A673 (cell line): ENCODE data around the gene HRK. TPM values are rescaled to one million over a fixed set of nuclear protein-coding genes. Genes with fewer than 3 reads are reported as not detected.

Experiments
- BruUV-seq: library from RNA; stranded (reverse); fragments of 400-500 nt; replicated peaks from 2 replicates; lab custom pipeline; 2021; lab: Mats Ljungman, UMichigan
- CTCF ChIA-PET: fragments of 300-600 bp; sonication (Branson Sonifier 250); formaldehyde crosslinking; loops from one replicate; lab custom pipeline; 2022; ENCODE audit warnings: antibody characterized with exemption; lab: Charles Lee
- POLR2A ChIA-PET: fragments of 300-600 bp; sonication (Branson Sonifier 250); formaldehyde crosslinking; loops from one replicate; lab custom pipeline; 2022; ENCODE audit warnings: antibody characterized with exemption; ENCODE audit not compliant: low non-redundant PET; lab: Charles Lee
- DNase-seq: peaks from one replicate; pipeline ENCODE4 v3.0.0-alpha.2; 2015; ENCODE audit warnings: low spot score
- H3K27ac ChIP-seq: fragments of 200-600 bp; sonication (generic); 2 replicates; pipeline ENCODE4 v1.5.1; 2016; ENCODE audit warnings: mixed run types, low read depth, mild to moderate bottlenecking, mixed read lengths, antibody characterized with exemption, low read length; ENCODE audit not compliant: poor library complexity, severe bottlenecking
- H3K27me3 ChIP-seq: fragments of 200-600 bp; sonication (generic); replicated peaks from 2 replicates; pipeline ENCODE4 v1.6.1; 2017; ENCODE audit warnings: mixed run types, low read depth, mild to moderate bottlenecking, mixed read lengths, antibody characterized with exemption, low read length; ENCODE audit not compliant: insufficient read depth, poor library complexity
- H3K36me3 ChIP-seq: fragments of 200-600 bp; sonication (generic); 2 replicates; pipeline ENCODE4 v1.6.1; 2016; ENCODE audit warnings: mixed run types, mild to moderate bottlenecking, mixed read lengths, antibody characterized with exemption, low read length; ENCODE audit not compliant: insufficient read depth, poor library complexity, severe bottlenecking
- H3K4me1 ChIP-seq: fragments of 200-600 bp; sonication (generic); 2 replicates; pipeline ENCODE4 v1.6.1; 2017; ENCODE audit warnings: mixed run types, mild to moderate bottlenecking, mixed read lengths, antibody characterized with exemption, low read length; ENCODE audit not compliant: insufficient read depth, poor library complexity, severe bottlenecking
- H3K4me3 ChIP-seq: fragments of 200-600 bp; sonication (generic); 2 replicates; pipeline ENCODE4 v1.5.1; 2016; ENCODE audit warnings: low read depth, mixed run types, mild to moderate bottlenecking, mixed read lengths, low read length; ENCODE audit not compliant: poor library complexity, severe bottlenecking
- H3K9me3 ChIP-seq: fragments of 200-600 bp; sonication (generic); 2 replicates; pipeline ENCODE4 v1.6.1; 2016; ENCODE audit warnings: mixed run types, low read depth, mild to moderate bottlenecking, mixed read lengths, antibody characterized with exemption, low read length; ENCODE audit not compliant: poor library complexity, severe bottlenecking
- CTCF ChIP-seq: fragments of 300-800, 200-600 bp; sonication (generic); conservative IDR thresholded peaks from 2 replicates; pipeline ENCODE4 v1.5.1; 2017; ENCODE audit warnings: low read depth, mild to moderate bottlenecking, antibody characterized with exemption, low read length, moderate library complexity, mixed read lengths
- EZH2 ChIP-seq: fragments of 200-600 bp; sonication (generic); IDR thresholded peaks from 2 replicates; pipeline ENCODE4 v1.6.1; 2017; ENCODE audit warnings: borderline replicate concordance, low read depth, mild to moderate bottlenecking, mixed read lengths, antibody characterized with exemption, low read length; ENCODE audit not compliant: poor library complexity, severe bottlenecking
- intact Hi-C: fragments of 100-400 bp; cut with micrococcal nuclease; formaldehyde crosslinking; loops from one replicate; pipeline ENCODE4 v1.10.0; 2022; ENCODE audit not compliant: unreplicated experiment
- total RNA-seq: library from RNA; stranded (reverse); gene quantifications from 2 replicates; pipeline ENCODE4 v1.2.3, GENCODE V29; 2021

The HRK gene
- total RNA-seq, 1 experiment from 2014 or later, result 0.37 TPM

- POLR2A ChIA-PET, result no interaction called here
- no peaks in the 10 kb centered on the region for H3K9me3 ChIP-seq
- CTCF ChIA-PET, result no interaction called here
- H3K36me3 ChIP-seq, result no peaks in the 10 kb centered on the region
- TF ChIP-seq CTCF (no peak), EZH2 (no peak)
- no peaks in the 10 kb centered on the region for H3K4me1 ChIP-seq
- no peak for DNase-seq
- H3K27me3 ChIP-seq, result peaks cover 10% of the 10 kb centered on the region
- H3K27ac ChIP-seq, result no peak overlapping the region
- no TSS peak for BruUV-seq
- intact Hi-C loops, result no loop called here
- no peak overlapping the region for H3K4me3 ChIP-seq
Measured at GRCh38 chr12:116901612-116902011, 20.4 kb upstream of the HRK start.

- H3K27ac ChIP-seq, result no peak overlapping the region
- BruUV-seq, result no TSS peak
Measured at GRCh38 chr12:116898669-116899068, 17.4 kb upstream of the HRK start.

GRCh38 chr12:116897476-116897875 lies 16.2 kb upstream of the HRK start:
- Histone ChIP-seq H3K4me3 (no peak overlapping the region), H3K27ac (no peak overlapping the region), H3K9me3 (no peaks in the 10 kb centered on the region), H3K4me1 (no peaks in the 10 kb centered on the region), H3K27me3 (peaks cover 10% of the 10 kb centered on the region), H3K36me3 (no peaks in the 10 kb centered on the region)
- TF ChIP-seq CTCF (no peak), EZH2 (no peak)
- no TSS peak for BruUV-seq
- intact Hi-C loops, result no loop called here
- no peak for DNase-seq
- ChIA-PET POLR2A (no interaction called here), CTCF (interaction anchor here (0.7 kb wide), 1 partner anchor 515 kb away, joined by 3 read pairs; no protein-coding TSS in a partner anchor)

More at GRCh38 chr12:116898669-116899068, 17.4 kb upstream of the HRK start:
- CTCF ChIA-PET, result no interaction called here
- Histone ChIP-seq H3K9me3 (no peaks in the 10 kb centered on the region), H3K27me3 (peaks cover 10% of the 10 kb centered on the region), H3K4me3 (no peak overlapping the region), H3K36me3 (no peaks in the 10 kb centered on the region), H3K4me1 (no peaks in the 10 kb centered on the region)
- POLR2A ChIA-PET, result no interaction called here
- DNase-seq, result no peak
- intact Hi-C loops, result no loop called here
- no peak for TF ChIP-seq EZH2
- no peak for TF ChIP-seq CTCF
